PC-3 (cell line): ENCODE data around the gene CEP78.

Source experiments
- CTCF ChIP-seq: fragments of 300-600 bp; sonication (generic); conservative IDR thresholded peaks from 2 replicates; pipeline ENCODE4 v1.5.1; 2017; ENCODE audit warnings: antibody characterized with exemption, low read depth, mild to moderate bottlenecking, low read length
- EZH2 ChIP-seq: fragments of 300-600 bp; sonication (generic); IDR thresholded peaks from one replicate; pipeline ENCODE4 v1.6.1; 2017; ENCODE audit warnings: antibody characterized with exemption, mild to moderate bottlenecking, low read length; ENCODE audit not compliant: unreplicated experiment
- EZH2phosphoT487 ChIP-seq: fragments of 300-600 bp; sonication (generic); IDR thresholded peaks from 2 replicates; pipeline ENCODE4 v1.6.1; 2018; ENCODE audit warnings: mild to moderate bottlenecking, antibody characterized with exemption, low read length, borderline replicate concordance

- TF ChIP-seq EZH2 (no peak), CTCF (no peak), EZH2phosphoT487 (no peak)
Observed at GRCh38 chr9:78326564-78326963, 90.7 kb downstream of the CEP78 start.
